ENCODE data around the gene UNC5C. TPM values are rescaled to one million over a fixed set of nuclear protein-coding genes. Genes with fewer than 3 reads are reported as not detected.

UNC5C gene
- total RNA-seq, 4 donors from 2014 or later = 3.3 to 21.6 (median 7.9) TPM

DNA sequence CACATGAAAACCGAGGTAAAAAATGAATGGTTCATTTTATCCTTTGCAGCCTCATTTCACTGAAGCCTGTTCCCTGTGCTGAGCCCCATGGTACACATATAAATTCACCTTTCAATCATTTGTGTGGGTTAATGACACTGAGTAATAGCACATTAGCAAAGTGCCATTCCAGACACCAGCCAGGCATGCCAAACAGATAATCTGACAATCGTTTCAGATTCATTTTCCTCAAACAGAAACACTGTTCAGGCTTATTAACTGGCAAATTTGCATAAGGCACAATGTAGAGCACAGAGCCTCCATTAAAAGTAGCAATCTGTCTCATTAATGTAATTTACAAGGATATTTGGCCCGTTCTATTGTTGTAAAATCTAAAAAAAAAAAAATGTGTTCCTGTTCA lies 76.2 kb downstream of the UNC5C start:
- no peak for TF ChIP-seq POLR2A (IDR thresholded peaks at IDR 0.05)
- TF ChIP-seq, protein P1, sequence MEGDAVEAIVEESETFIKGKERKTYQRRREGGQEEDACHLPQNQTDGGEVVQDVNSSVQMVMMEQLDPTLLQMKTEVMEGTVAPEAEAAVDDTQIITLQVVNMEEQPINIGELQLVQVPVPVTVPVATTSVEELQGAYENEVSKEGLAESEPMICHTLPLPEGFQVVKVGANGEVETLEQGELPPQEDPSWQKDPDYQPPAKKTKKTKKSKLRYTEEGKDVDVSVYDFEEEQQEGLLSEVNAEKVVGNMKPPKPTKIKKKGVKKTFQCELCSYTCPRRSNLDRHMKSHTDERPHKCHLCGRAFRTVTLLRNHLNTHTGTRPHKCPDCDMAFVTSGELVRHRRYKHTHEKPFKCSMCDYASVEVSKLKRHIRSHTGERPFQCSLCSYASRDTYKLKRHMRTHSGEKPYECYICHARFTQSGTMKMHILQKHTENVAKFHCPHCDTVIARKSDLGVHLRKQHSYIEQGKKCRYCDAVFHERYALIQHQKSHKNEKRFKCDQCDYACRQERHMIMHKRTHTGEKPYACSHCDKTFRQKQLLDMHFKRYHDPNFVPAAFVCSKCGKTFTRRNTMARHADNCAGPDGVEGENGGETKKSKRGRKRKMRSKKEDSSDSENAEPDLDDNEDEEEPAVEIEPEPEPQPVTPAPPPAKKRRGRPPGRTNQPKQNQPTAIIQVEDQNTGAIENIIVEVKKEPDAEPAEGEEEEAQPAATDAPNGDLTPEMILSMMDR (IDR thresholded peaks at IDR 0.05) = no peak
- Histone ChIP-seq H3K9me3 (no peaks in the 10 kb centered on the region), H3K4me1 (no peaks in the 10 kb centered on the region), H3K27me3 (no peaks in the 10 kb centered on the region), H3K36me3 (no peaks in the 10 kb centered on the region), H3K4me3 (no peak overlapping the region), H3K27ac (no peak overlapping the region)
- intact Hi-C loops (cut with DNase I; ENCODE audit: low total_unique reads) = no loop called here
- DNase-seq = no peak

DNA sequence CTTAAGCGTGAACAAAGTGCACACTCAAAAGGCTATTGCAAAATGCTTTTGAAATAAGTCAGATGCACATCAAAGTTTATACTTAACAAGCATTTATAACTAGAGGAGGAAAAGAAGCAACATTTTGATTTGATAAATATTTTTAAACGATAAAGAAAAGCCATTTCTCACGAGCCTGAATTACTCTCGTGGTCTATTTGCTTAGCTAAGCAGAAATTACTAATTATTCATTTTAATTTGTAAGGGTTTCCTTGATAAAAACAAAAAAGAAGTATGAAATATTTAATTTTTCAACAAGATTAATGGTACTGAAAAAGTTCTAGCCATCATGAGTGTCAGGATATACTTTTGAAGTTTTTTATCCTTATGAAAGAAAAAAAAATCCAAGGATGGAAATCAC lies 78.2 kb downstream of the UNC5C start:
- TF ChIP-seq, protein P1 (IDR thresholded peaks at IDR 0.05) = no peak
- no peak for TF ChIP-seq POLR2A (IDR thresholded peaks at IDR 0.05)

DNA sequence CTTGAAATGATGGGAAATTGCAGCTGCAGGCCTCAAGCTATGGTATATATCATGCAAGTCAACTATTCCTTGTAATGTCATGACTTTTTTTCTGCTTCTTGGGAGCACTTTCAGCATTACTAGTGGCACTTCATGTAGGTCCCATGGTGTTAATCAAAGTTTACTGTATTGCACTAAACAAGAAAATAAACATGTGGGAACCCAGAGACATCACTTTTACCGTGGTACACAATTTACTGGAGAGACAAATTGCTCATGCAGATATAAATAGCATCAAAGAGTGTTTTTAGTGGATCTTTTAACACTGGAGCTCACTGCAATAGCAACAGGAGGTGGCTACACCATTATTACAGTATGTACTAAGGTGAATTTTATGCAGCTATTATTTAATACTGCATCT lies 79.2 kb downstream of the UNC5C start:
- H3K27me3 ChIP-seq = no peaks in the 10 kb centered on the region
- H3K36me3 ChIP-seq = no peaks in the 10 kb centered on the region
- no peak overlapping the region for H3K27ac ChIP-seq
- TF ChIP-seq POLR2A (IDR thresholded peaks at IDR 0.05) = no peak
- TF ChIP-seq, protein P1 (IDR thresholded peaks at IDR 0.05) = no peak
- DNase-seq = no peak
- H3K4me3 ChIP-seq = no peak overlapping the region
- no peaks in the 10 kb centered on the region for H3K9me3 ChIP-seq
- H3K4me1 ChIP-seq = no peaks in the 10 kb centered on the region
- intact Hi-C loops (cut with DNase I; ENCODE audit: low total_unique reads) = no loop called here

More for the DNA sequence above, 78.2 kb downstream of the UNC5C start:
- intact Hi-C loops (cut with DNase I; ENCODE audit: low total_unique reads) = no loop called here
- H3K36me3 ChIP-seq = no peaks in the 10 kb centered on the region
- no peak for DNase-seq
- H3K4me3 ChIP-seq = no peak overlapping the region
- H3K9me3 ChIP-seq = no peaks in the 10 kb centered on the region
- H3K4me1 ChIP-seq = no peaks in the 10 kb centered on the region
- H3K27me3 ChIP-seq = no peaks in the 10 kb centered on the region
- H3K27ac ChIP-seq = no peak overlapping the region

DNA sequence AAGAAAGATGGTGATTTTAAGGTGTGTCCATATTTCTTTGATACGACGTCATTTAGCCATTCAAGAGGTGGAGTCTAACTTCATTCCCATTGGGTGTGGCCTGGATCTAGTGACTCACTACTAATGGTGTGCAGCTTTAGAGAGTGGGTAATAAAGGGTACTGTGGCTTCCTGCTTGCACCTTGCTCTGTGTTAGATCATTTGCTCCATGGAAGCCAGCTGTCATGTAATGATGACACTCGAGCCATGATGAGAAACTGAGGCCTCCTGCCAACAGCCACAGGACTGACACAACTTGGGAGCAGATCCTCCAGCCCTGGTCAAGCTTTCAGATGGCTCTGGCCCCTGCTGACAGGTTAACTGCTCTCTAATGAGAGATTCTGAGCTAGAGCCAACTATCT lies 82.0 kb downstream of the UNC5C start:
- Histone ChIP-seq H3K36me3 (no peaks in the 10 kb centered on the region), H3K27ac (no peak overlapping the region), H3K4me1 (no peaks in the 10 kb centered on the region), H3K27me3 (no peaks in the 10 kb centered on the region), H3K4me3 (no peak overlapping the region), H3K9me3 (no peaks in the 10 kb centered on the region)
- TF ChIP-seq POLR2A (IDR thresholded peaks at IDR 0.05) = no peak
- TF ChIP-seq, protein P1 (IDR thresholded peaks at IDR 0.05) = no peak
- DNase-seq = no peak
- intact Hi-C loops (cut with DNase I; ENCODE audit: low total_unique reads) = no loop called here

DNA sequence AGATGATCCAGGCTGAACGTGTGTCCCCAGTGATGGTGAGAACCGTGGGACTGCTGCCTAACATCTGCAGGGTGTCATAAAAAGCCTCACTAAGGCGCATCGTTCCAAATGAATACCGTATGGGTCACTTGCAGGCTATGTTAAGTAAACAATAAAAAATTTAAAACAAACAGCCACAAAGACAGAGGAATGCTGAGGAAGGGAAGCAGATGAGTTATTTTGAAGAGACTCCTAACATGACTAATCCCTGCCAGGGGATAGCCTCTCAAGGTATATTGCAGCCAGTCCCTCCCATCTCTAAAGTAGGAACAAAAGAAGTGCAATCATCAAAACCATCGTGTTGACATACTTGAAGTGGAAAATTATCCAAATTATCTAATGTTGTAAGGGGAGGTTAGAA lies 83.8 kb downstream of the UNC5C start:
- no peak overlapping the region for H3K4me3 ChIP-seq
- intact Hi-C loops (cut with DNase I; ENCODE audit: low total_unique reads) = no loop called here
- no peaks in the 10 kb centered on the region for H3K4me1 ChIP-seq
- no peak for TF ChIP-seq POLR2A (IDR thresholded peaks at IDR 0.05)
- TF ChIP-seq, protein P1 (IDR thresholded peaks at IDR 0.05) = no peak
- H3K27me3 ChIP-seq = no peaks in the 10 kb centered on the region
- no peaks in the 10 kb centered on the region for H3K9me3 ChIP-seq
- H3K27ac ChIP-seq = no peak overlapping the region
- no peaks in the 10 kb centered on the region for H3K36me3 ChIP-seq
- no peak for DNase-seq

All from uterus (tissue), 4 donors.